ENCODE results near the gene KCND3. TPM values are rescaled to one million over a fixed set of nuclear protein-coding genes. Genes with fewer than 3 reads are reported as not detected.

KCND3 gene
- total and polyA plus RNA-seq, 2 donors (not counting 3 experiments of a cell fraction or from before 2014, with no cell fraction given), result 0.03 TPM; not detected in 1

DNA sequence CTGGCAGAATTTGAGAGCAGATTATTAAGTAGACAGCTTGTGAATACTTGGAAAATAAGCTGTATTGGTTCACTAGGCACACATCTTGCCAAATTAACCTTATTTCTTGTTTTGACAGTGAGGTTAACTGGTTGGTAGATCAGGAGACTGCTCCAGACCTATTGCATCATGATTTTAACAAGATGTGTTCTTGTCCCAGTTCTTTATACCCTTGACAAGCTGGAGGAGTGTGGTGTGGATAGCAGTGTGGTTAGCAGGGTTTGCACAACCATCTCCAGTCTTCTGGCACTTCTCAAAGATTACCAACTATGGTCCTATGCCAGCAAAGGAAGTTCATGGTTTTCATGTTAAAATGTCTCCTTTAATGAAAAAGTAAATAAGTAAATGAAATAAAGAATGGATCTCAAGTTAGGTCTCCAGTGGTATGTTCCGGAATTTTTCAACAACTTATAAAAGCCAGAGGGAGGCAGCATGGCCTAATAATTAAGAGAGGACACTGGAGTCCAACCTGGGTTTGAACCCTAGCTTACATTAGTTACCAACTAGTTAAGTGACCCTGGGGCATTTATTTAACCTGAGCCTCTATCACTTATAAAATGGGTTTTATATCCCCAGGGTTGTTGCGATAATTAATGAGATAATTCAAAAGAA is 199.7 kb downstream of the KCND3 start:
- H3K27me3 ChIP-seq (ENCODE audit: control insufficient read depth in 2 of 2, insufficient read depth in 2 of 2, low read length in 2 of 2), result peaks cover 8 to 11% of the 10 kb centered on the region in 2 experiments
- H3K4me3 ChIP-seq (replicated peaks in 1 of 3; ENCODE audit: insufficient read depth in 1 of 3, low read depth in 1 of 3, low read length in 3 of 3), result no peak overlapping the region
- dilution Hi-C loops (cut with MboI; ENCODE audit: extremely low pct_ligation_motif_present, low sequenced_read_pairs), result no loop called here
- H3K9me3 ChIP-seq (replicated peaks; ENCODE audit: control insufficient read depth, insufficient read depth, low read length), result no peaks in the 10 kb centered on the region
- H3K9ac ChIP-seq (replicated peaks; ENCODE audit: extremely low read depth, insufficient read depth, low read length), result no peak overlapping the region
- no peak for TF ChIP-seq POLR2A (IDR thresholded peaks at IDR 0.05; ENCODE audit: low read depth, low read length)
- no peak for TF ChIP-seq GATA2 (IDR thresholded peaks at IDR 0.05; ENCODE audit: insufficient read depth, insufficient read length, low read depth, low read length)
- TF ChIP-seq FOS (IDR thresholded peaks at IDR 0.05; ENCODE audit: borderline replicate concordance, insufficient read depth, low read length), result no peak
- TF ChIP-seq MYC (IDR thresholded peaks at IDR 0.05; ENCODE audit: low read depth, low read length), result no peak
- TF ChIP-seq CTCF (IDR thresholded peaks at IDR 0.05; ENCODE audit: extremely low read depth in 1 of 2, insufficient read depth in 1 of 2, low read depth in 1 of 2, low read length in 2 of 2), result no peak
- TF ChIP-seq EZH2 (IDR thresholded peaks at IDR 0.05; ENCODE audit: borderline replicate concordance, low read depth, low read length, severe bottlenecking), result no peak
- no peak for TF ChIP-seq POLR2AphosphoS5 (IDR thresholded peaks at IDR 0.05; ENCODE audit: insufficient read depth, low read depth, low read length)
- no peak for TF ChIP-seq MAX (IDR thresholded peaks at IDR 0.05; ENCODE audit: insufficient read depth, insufficient read length)
- TF ChIP-seq JUN (IDR thresholded peaks at IDR 0.05; ENCODE audit: borderline replicate concordance, insufficient read depth, insufficient read length, low read depth), result no peak
- no peaks in the 10 kb centered on the region for H3K36me3 ChIP-seq (ENCODE audit: control insufficient read depth in 2 of 2, extremely low read depth in 1 of 2, insufficient read depth in 2 of 2, low read length in 2 of 2)
- H3K9me1 ChIP-seq (replicated peaks; ENCODE audit: control insufficient read depth, extremely low read depth, insufficient read depth, low read length), result no peaks in the 10 kb centered on the region
- CTCF ChIA-PET, result no interaction called here
- no peaks in the 10 kb centered on the region for H3K79me2 ChIP-seq (ENCODE audit: control insufficient read depth, insufficient read depth, low read length)
- H3K4me2 ChIP-seq (ENCODE audit: insufficient read depth, low read length), result no peak overlapping the region
- no TSS peak for BruUV-seq (replicated peaks)
- no peak for DNase-seq (ENCODE audit: low read depth, low spot score)
- no peak overlapping the region for H3K27ac ChIP-seq (ENCODE audit: insufficient read depth, low read depth, low read length)
- no peak overlapping the region for H2AFZ ChIP-seq (ENCODE audit: low read depth, low read length)
- intact Hi-C loops (cut with micrococcal nuclease), result no loop called here
- H4K20me1 ChIP-seq (replicated peaks; ENCODE audit: control insufficient read depth, extremely low read depth, insufficient read depth, low read length), result no peaks in the 10 kb centered on the region
- H3K4me1 ChIP-seq (ENCODE audit: control insufficient read depth, extremely low read depth, insufficient read depth, low read length), result no peaks in the 10 kb centered on the region
- POLR2A ChIA-PET, result no interaction called here
- FAIRE-seq, result no peak

All from endothelial cell of umbilical vein (primary cell).